ENCODE measurements around the gene SNX13.

The SNX13 gene

GRCh38 chr7:17773289-17773626, 167.0 kb downstream of the SNX13 start:
- no peak for DNase-seq

GRCh38 chr7:17772581-17773288, 167.6 kb downstream of the SNX13 start:
- DNase-seq: peak; percentile 30

GRCh38 chr7:17771901-17772408, 168.3 kb downstream of the SNX13 start:
- no peak for DNase-seq

GRCh38 chr7:17770710-17771375, 169.5 kb downstream of the SNX13 start:
- DNase-seq: no peak

- DNase-seq: peak; percentile 66
Measured at GRCh38 chr7:17769918-17770317, 170.4 kb downstream of the SNX13 start.

DNA sequence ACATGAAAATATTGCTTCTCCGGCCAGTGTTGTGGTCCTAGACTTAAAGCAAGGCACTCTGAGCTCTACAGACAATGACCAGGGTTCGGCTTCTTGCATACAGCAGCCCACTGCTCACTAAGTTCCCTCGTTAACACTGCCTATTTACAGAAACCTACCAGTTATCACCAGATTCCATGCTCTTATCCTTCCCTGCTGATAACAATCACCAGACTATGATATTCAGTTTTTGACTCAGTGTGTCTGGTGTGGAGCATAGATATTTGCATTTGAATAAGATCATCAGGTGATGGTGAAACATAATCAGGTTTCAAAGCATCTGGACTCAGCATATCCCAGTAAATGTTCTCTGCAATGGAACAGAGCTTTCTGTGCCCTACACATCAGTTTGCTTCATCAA, 182.3 kb downstream of the SNX13 start:
- no peak for DNase-seq

DNA sequence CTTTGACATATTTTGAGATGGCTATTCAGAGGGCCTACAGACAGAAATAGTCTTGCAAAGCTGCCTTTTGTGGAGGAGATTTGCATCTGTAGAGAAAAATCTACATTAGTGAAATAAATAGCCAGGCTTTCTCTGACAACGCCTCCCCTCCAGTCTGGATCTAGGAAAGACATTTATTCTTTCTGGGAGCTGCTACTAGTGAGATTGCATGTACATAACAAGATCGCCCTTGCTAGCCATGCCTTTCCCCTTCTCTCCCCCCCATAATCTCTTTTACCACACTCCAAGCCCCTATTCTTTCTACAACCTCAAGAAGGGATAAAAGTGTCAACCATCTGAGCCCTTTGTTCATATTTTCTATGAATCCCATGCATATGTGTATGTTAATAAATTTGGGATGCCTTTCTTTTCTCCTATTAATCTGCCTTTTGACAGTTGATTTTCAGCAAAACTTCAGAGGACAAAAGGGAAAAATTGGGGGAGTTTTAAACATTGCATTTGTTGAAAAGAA, 194.2 kb downstream of the SNX13 start:
- no peak for DNase-seq

GRCh38 chr7:17745610-17746009, 194.7 kb downstream of the SNX13 start:
- no peak for DNase-seq

DNA sequence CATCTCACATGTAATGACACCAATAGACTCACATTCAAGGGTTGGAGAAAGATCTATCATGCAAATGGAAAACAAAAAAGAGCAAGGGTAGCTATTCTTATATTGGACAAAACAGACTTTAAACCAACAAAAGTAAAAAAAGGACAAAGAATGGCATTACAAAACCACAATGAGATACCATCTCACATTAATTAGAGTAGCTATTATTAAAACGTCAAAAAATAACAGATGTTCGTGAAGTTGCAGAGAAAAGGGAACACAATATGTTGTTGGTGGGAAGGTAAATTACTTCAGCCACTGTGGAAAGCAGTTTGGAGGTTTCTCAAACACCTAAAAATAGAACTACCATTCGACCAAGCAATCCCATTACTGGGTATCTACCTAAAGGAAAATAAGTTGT, 197.0 kb downstream of the SNX13 start:
- no peak for DNase-seq

- no peak for DNase-seq
Measured at GRCh38 chr7:17741426-17741825, 198.9 kb downstream of the SNX13 start.
